HG03135 (cell line): ENCODE results near the gene B3GNT4.
"Not testable (repeated sequence)": the region's sequence is repeated elsewhere in the genome, so short reads cannot be mapped to it uniquely, and the experiment has no call there.

Experiments used
- ATAC-seq: cut with Tn5 transposase; IDR thresholded peaks from one replicate; pipeline ENCODE4 v1.9.1; 2021; ENCODE audit warnings: mild to moderate bottlenecking, moderate library complexity; ENCODE audit not compliant: unreplicated experiment

Gene B3GNT4

GRCh38 chr12:122187466-122187865, 16.0 kb upstream of the B3GNT4 start:
- no peak for ATAC-seq

- ATAC-seq = no peak
Observed at GRCh38 chr12:122189626-122190475, 13.7 kb upstream of the B3GNT4 start.

DNA sequence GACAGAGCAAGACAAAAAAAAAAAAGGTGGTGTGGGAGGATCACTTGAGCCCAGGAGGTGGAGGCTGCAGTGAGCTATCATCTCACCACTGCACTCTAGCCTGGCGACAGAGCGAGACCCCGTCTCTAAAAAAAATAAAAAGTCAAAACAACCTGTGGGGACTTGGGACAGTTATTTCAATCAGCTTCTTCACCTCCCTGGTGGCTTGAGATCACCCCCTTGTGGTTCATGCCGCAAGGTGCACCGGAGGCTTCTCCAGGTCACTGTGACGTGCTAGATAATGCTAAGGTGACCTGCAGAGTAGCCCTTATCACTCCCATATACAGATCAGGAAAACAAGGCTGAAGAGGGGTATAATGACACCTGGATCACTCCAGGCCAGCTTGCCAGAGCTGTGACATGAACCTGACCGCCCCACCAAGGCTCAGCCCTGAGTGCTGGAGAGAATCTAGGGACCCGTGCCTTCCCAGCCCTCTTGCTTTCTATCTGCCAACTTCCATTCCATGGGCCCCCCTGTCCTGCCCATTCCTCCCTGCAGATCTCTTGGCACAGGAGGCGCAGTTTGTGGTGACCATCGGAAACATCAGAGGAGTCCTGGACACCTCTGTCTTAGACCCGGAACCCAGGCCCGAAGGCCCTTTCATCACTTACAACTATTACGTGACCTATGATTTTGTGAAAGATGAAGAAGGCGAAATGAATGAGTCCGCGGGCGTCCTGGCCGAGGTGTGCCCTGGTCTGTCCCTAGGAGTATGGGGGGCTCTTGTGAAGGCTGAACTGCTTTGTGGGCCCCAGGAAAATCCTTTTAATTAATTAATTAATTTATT, 12.5 kb upstream of the B3GNT4 start:
- no peak for ATAC-seq

- no peak for ATAC-seq
Observed at GRCh38 chr12:122192441-122192840, 11.1 kb upstream of the B3GNT4 start.

DNA sequence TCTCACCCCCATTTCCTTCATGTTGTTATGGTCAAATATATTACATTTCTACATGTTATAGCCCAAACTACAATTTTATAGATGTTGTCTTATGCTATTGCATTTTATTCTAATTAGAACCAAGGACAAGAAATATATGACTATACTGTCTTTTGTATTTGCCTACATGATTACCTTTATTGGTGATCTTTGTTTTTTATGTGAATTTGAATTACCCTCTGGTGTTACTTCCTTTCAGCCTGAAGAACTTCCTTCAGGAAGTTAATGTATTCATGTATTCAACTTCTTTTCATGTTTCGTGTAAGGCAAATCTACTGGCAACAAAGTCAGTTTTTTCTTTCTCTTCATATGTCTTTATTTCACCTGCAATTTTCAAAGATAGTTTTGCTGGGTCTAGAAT, 8.7 kb upstream of the B3GNT4 start:
- ATAC-seq = no peak

GRCh38 chr12:122195405-122195804, 8.1 kb upstream of the B3GNT4 start:
- ATAC-seq = no peak

DNA sequence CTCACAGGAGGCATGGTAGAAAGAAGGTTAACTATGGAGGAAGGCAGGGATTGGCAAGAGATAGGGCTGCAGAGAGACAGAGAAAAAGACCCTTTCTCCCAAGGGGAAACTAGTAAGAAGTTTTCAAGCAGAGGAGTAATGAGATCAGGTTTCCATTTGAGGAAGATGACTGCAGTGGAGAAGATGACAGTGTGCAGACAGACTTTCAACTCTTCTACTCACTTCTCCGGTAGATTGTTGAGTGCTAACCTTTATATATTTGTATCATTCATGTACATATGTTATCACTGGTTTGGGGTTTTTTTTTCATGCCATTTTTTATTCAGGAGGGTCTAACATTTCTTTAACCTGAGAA, 5.9 kb upstream of the B3GNT4 start:
- no peak for ATAC-seq

GRCh38 chr12:122199484-122200355, 3.8 kb upstream of the B3GNT4 start:
- ATAC-seq = no peak

DNA sequence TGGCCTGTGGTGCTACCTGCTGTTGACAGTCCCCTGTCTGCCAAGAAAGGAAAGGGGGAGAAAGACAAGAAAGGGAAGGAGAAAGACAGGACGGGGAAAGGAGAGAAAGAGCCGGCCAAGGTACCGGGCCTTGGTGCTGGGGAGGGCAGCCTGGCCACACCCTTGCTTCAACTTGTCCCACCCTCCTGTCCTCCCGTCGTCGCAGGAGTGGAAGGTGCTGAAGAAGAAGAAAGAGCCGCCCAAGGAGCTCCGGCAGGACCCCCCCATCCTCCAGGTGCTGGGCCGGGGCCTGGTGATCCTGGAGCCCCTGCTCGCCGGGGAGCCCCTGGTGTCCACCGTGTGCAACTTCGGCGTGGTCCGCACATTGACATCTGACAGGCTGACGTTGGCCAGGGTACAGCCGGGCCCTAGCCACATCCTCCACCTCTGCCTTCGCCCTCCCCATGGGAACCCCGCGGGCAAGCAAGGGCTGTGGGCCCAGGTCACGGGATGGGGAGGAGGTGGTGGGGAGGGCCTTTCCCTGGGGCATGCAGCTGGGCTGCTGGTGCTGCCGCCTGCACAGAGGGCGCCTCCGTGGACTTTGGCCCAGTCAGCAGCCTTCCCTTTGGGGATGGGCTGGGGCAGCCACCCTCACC, 2.9 kb upstream of the B3GNT4 start:
- no peak for ATAC-seq

DNA sequence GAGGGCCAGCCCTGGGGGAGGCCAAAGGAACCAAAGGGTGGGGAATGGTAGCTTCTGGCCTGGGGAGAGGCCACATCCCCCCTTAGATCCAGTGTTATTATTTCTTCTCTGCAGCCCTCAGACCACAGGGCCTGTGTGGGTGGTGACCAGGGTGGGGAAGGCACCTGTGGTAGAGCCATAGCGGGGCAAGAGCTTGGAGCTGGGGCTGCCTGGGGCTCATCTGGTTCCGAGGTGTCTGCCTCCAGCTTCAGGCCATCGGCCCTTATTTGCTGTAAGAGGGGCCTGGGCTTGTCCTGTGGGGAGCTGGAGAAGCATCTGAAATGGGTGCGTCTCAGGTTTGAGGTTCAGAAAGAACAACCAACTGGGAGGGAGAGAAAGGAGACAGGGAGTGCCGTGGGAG, 2.1 kb upstream of the B3GNT4 start:
- no peak for ATAC-seq

DNA sequence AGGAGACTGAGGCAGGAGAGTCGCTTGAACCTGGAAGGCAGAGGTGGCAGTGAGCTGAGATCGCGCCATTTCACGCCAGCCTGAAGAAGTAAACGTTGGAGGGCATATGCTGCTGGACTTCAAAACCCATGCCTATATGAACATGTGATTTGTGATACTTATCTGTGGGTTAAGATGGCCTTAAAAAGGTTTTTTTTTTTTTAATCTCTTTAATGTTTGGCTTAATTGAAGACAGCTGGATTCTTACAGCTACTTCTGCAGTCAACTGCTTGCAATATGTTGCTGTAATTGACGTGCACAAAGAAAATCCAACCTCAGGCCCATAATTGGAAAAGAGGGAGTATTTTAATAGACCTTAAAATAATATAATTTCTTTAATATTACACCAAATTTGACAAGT, 1.5 kb upstream of the B3GNT4 start:
- no peak for ATAC-seq

GRCh38 chr12:122202811-122203210, 698 bp upstream of the B3GNT4 start:
- ATAC-seq = not testable (repeated sequence)

- ATAC-seq = no peak
Observed at GRCh38 chr12:122204167-122205052, 901 bp downstream of the B3GNT4 start.

DNA sequence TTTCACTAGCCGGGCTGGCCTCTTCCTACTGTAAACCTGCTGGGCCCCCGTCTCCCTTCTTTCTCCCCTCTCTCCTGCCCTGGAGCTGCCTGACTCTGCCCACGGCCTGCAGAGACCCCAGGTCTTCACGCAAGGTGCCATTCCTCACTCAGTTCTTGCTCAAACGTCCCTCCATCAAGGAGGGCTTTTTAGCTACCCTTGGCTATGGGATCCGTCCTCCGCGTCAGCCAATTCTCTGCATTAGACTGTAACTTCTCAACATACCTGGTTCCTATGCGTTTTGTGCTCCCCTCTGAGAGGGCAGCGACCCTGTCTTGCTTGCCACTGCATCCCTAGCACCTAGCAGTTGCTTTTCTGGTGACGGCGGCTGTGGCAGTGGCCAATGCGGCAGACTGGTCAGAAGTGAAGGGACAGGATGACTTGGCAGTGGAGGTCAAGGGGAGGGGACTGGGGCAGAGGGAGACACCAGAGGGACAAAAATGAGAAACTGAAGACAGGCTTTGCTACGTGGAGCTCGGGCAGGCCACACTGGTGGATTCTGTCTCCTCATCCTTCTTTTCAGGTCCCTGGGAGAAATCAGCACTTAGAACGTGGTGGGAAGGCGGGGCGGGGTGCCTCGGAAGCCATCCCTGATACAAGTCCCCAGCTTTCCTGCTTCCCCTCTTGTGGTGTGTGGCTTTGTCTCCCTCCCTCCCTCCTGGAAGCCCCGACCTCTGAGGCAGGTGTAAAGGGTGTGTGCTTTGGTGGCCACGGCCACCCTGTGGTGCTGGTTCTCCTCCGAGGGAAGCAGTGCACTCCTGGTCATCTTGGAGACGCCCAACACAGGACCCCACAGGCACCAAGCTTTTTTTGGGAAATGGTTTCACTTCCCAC, 1.8 kb downstream of the B3GNT4 start:
- ATAC-seq = no peak

GRCh38 chr12:122206111-122206881, 2.8 kb downstream of the B3GNT4 start:
- no peak for ATAC-seq

DNA sequence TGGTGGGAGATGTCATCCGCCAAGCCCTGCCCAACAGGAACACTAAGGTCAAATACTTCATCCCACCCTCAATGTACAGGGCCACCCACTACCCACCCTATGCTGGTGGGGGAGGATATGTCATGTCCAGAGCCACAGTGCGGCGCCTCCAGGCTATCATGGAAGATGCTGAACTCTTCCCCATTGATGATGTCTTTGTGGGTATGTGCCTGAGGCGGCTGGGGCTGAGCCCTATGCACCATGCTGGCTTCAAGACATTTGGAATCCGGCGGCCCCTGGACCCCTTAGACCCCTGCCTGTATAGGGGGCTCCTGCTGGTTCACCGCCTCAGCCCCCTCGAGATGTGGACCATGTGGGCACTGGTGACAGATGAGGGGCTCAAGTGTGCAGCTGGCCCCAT, 3.5 kb downstream of the B3GNT4 start:
- no peak for ATAC-seq

GRCh38 chr12:122207391-122207790, 3.9 kb downstream of the B3GNT4 start:
- ATAC-seq = no peak
